OCI-LY7 (cell line): ENCODE measurements around the gene PTRH2. TPM values are rescaled to one million over a fixed set of nuclear protein-coding genes. Genes with fewer than 3 reads are reported as not detected.

Experiments used
- BruUV-seq: library from RNA; stranded (reverse); fragments of 400-500 nt; replicated peaks from 2 replicates; lab custom pipeline; 2021; lab: Mats Ljungman, UMichigan
- CTCF ChIA-PET: fragments of 300-600 bp; sonication (Branson Sonifier 250); formaldehyde crosslinking; loops from one replicate; lab custom pipeline; 2022; ENCODE audit warnings: antibody characterized with exemption; ENCODE audit not compliant: unreplicated experiment; lab: Charles Lee
- POLR2A ChIA-PET: fragments of 300-600 bp; sonication (Branson Sonifier 250); formaldehyde crosslinking; loops from one replicate; lab custom pipeline; 2022; ENCODE audit warnings: antibody characterized with exemption; lab: Charles Lee
- DNase-seq: peaks from one replicate; pipeline ENCODE4 v3.0.0-alpha.2; 2015; ENCODE audit warnings: low spot score
- H2AFZ ChIP-seq: fragments of 200-600 bp; sonication (generic), shearing (Covaris generic); 2 replicates; pipeline ENCODE4 v1.6.1; 2014; ENCODE audit warnings: mild to moderate bottlenecking, antibody characterized with exemption, low read length, moderate library complexity
- H3K27ac ChIP-seq: fragments of 200-600 bp; sonication (generic); 2 replicates; pipeline ENCODE4 v1.5.1; 2014; ENCODE audit warnings: mixed run types, low read depth, mild to moderate bottlenecking, moderate library complexity, low read length, inconsistent platforms; ENCODE audit not compliant: poor library complexity, severe bottlenecking
- H3K36me3 ChIP-seq: fragments of 200-600 bp; sonication (generic); 2 replicates; pipeline ENCODE4 v1.6.1; 2014; ENCODE audit warnings: mild to moderate bottlenecking, antibody characterized with exemption, low read length, moderate library complexity, mixed read lengths; ENCODE audit not compliant: insufficient read depth
- H3K4me1 ChIP-seq: fragments of 200-600 bp; sonication (generic); 2 replicates; pipeline ENCODE4 v1.5.1; 2014; ENCODE audit warnings: mild to moderate bottlenecking, low read length; ENCODE audit not compliant: insufficient read depth, poor library complexity, severe bottlenecking
- H3K4me2 ChIP-seq: fragments of 200-600 bp; sonication (generic); 2 replicates; pipeline ENCODE4 v1.6.1; 2014; ENCODE audit warnings: mild to moderate bottlenecking, low read length
- H3K4me3 ChIP-seq: fragments of 200-600 bp; sonication (generic); 2 replicates; pipeline ENCODE4 v1.5.1; 2014; ENCODE audit warnings: mild to moderate bottlenecking, low read depth, low read length; ENCODE audit not compliant: poor library complexity, severe bottlenecking
- H3K79me2 ChIP-seq: fragments of 200-600 bp; sonication (generic); 2 replicates; pipeline ENCODE4 v1.6.1; 2016; ENCODE audit warnings: low read depth, mild to moderate bottlenecking, low read length, moderate library complexity, mixed read lengths; ENCODE audit not compliant: insufficient read depth
- H3K9me2 ChIP-seq: fragments of 200-600 bp; sonication (generic); 2 replicates; pipeline ENCODE4 v1.6.1; 2016; ENCODE audit warnings: mild to moderate bottlenecking, low read length, mixed read lengths; ENCODE audit not compliant: insufficient read depth
- H3K9me3 ChIP-seq: fragments of 200-600 bp; sonication (generic); 2 replicates; pipeline ENCODE4 v1.6.1; 2014; ENCODE audit warnings: mild to moderate bottlenecking, mixed run types, low read length, mixed read lengths
- H4K20me1 ChIP-seq: fragments of 200-600 bp; sonication (generic); 2 replicates; pipeline ENCODE4 v1.6.1; 2014; ENCODE audit warnings: mild to moderate bottlenecking, antibody characterized with exemption, low read length, moderate library complexity, mixed read lengths; ENCODE audit not compliant: insufficient read depth
- EZH2phosphoT487 ChIP-seq: fragments of 200-600 bp; sonication (generic); IDR thresholded peaks from 2 replicates; pipeline ENCODE4 v1.6.1; 2018; ENCODE audit warnings: low read depth, borderline replicate concordance, mild to moderate bottlenecking, mixed run types, antibody characterized with exemption, low read length, moderate library complexity, mixed read lengths
- intact Hi-C: fragments of 100-400 bp; cut with micrococcal nuclease; formaldehyde crosslinking; loops from one replicate; pipeline ENCODE4 v1.10.0; 2022; ENCODE audit not compliant: unreplicated experiment
- total RNA-seq, 2 experiments: library from RNA; depleted of rRNA in 1 of 2; stranded (reverse); fragments of >200 nt in 1 of 2; shearing (Covaris generic) in 1 of 2; gene quantifications; 2 replicates each; pipeline ENCODE4 v1.2.3, GENCODE V29; 2014 to 2022
- TF ChIP-seq, protein P1 (sequence below): fragments of 200-600 bp; sonication (generic); conservative IDR thresholded peaks from 2 replicates; pipeline ENCODE4 v1.5.1; 2014; ENCODE audit warnings: mild to moderate bottlenecking, antibody characterized with exemption, low read length, moderate library complexity, mixed read lengths

The PTRH2 gene
- total RNA-seq, 2 experiments from 2014 or later = 27.0 to 34.5 TPM

DNA sequence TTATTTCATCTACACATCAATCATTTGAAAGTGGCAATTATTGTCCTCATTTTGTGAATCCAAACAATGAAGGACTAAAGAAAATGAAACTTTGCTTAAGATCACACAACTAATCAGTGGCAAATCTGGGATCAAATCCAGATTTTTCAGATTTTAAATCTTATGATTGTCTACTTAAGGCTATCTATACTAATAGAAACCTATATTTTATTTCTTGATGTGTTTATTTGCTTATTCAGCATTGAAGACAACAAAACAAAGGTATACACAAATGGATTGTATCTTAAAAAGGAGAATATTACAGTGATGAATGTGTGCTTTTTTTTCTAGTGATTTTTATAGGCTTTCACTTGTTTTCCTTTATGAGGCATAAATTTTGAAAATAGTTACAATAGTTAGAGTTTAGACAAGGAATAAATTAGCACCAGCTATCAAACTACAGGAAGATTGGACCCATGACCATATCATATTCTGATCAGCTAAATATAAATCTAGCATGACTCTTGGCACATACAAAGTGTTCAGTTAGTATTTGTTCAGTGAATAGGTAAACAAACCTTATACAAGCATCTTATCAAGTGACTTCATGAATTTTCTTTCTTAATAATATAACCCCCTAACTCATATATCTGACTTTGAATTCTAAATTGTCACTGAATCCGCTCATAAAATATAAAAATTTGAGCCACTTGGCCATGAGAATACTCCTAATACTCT lies 20.7 kb upstream of the PTRH2 start:
- Histone ChIP-seq H3K9me2 (no peaks in the 10 kb centered on the region), H3K36me3 (no peaks in the 10 kb centered on the region), H3K4me2 (no peak overlapping the region), H3K9me3 (no peaks in the 10 kb centered on the region), H3K79me2 (peaks cover 17% of the 10 kb centered on the region; the same call in 1 of the 2 replicates), H3K27ac (no peak overlapping the region), H3K4me3 (no peak overlapping the region), H3K4me1 (no peaks in the 10 kb centered on the region), H2AFZ (no peak overlapping the region), H4K20me1 (peaks cover 5% of the 10 kb centered on the region; the same call in 1 of the 2 replicates)
- DNase-seq = no peak
- ChIA-PET CTCF (no interaction called here), POLR2A (interaction anchor here (0.7 kb wide), 1 partner anchor 491 kb away, joined by 3 read pairs; no protein-coding TSS in a partner anchor)
- TF ChIP-seq, protein P1, sequence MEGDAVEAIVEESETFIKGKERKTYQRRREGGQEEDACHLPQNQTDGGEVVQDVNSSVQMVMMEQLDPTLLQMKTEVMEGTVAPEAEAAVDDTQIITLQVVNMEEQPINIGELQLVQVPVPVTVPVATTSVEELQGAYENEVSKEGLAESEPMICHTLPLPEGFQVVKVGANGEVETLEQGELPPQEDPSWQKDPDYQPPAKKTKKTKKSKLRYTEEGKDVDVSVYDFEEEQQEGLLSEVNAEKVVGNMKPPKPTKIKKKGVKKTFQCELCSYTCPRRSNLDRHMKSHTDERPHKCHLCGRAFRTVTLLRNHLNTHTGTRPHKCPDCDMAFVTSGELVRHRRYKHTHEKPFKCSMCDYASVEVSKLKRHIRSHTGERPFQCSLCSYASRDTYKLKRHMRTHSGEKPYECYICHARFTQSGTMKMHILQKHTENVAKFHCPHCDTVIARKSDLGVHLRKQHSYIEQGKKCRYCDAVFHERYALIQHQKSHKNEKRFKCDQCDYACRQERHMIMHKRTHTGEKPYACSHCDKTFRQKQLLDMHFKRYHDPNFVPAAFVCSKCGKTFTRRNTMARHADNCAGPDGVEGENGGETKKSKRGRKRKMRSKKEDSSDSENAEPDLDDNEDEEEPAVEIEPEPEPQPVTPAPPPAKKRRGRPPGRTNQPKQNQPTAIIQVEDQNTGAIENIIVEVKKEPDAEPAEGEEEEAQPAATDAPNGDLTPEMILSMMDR = no peak
- no peak for TF ChIP-seq EZH2phosphoT487
- intact Hi-C loops = no loop called here
- BruUV-seq = no TSS peak

DNA sequence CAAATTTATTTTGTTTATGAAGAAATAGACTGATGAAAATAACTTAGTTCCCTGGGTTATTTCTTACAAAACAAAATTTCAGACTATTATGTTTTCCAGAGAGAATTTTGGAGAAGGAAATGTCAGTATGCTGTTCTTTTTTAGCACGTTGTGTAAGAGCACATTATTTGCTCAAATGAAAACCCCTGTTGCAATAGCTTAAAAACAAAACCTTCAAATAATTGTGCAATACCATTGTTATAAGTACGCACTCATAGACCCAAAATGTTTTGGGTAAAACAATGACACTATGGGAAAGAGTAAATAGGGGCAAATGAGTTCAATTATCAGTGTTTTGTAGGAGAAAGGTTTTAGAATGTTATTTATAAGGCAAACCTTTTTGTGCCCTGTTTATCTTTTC lies 18.5 kb upstream of the PTRH2 start:
- H3K4me3 ChIP-seq = no peak overlapping the region
- no peaks in the 10 kb centered on the region for H3K9me2 ChIP-seq
- no peaks in the 10 kb centered on the region for H3K9me3 ChIP-seq
- H3K79me2 ChIP-seq = peaks cover 17% of the 10 kb centered on the region; the same call in 1 of the 2 replicates
- no peak overlapping the region for H2AFZ ChIP-seq
- H3K36me3 ChIP-seq = 0 out of 2 replicates have a peak, but pooled peaks cover 4% of the 10 kb centered on the region
- no peak for DNase-seq
- ChIA-PET CTCF (no interaction called here), POLR2A (interaction anchor here (0.7 kb wide), 1 partner anchor 24 kb away, joined by 5 read pairs; no protein-coding TSS in a partner anchor)
- no peak for TF ChIP-seq EZH2phosphoT487
- intact Hi-C loops = no loop called here
- BruUV-seq = no TSS peak
- H3K4me1 ChIP-seq = no peaks in the 10 kb centered on the region
- H4K20me1 ChIP-seq = peaks cover 5% of the 10 kb centered on the region; the same call in 1 of the 2 replicates
- H3K27ac ChIP-seq = no peak overlapping the region
- no peak overlapping the region for H3K4me2 ChIP-seq

DNA sequence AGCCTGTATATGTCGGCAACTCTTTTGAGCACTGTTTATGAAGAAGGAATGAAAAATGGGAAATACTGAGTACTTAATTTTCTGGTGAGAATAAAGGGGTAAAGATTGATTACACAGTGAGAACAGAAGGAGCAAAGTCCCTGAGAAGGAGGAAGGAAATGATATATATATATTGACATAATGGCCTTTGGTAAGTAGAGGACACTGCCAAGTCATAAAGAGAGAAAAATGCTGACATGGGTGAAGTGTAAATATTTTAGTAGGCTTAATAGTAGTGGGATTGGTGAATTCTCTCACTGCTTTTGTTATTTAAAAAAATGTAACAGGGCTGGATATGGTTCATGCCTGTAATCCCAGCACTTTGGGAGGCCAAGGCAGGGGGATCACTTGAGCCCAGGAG lies 16.4 kb upstream of the PTRH2 start:
- Histone ChIP-seq H2AFZ (no peak overlapping the region), H4K20me1 (peaks cover 5% of the 10 kb centered on the region; the same call in 1 of the 2 replicates), H3K36me3 (peaks cover 4% of the 10 kb centered on the region; the same call in 1 of the 2 replicates), H3K4me2 (no peak overlapping the region), H3K27ac (no peak overlapping the region), H3K9me2 (no peaks in the 10 kb centered on the region), H3K9me3 (no peaks in the 10 kb centered on the region), H3K4me3 (no peak overlapping the region), H3K79me2 (peaks cover 33% of the 10 kb centered on the region; the same call in 1 of the 2 replicates), H3K4me1 (no peaks in the 10 kb centered on the region)
- TF ChIP-seq, protein P1 = no peak
- no peak for TF ChIP-seq EZH2phosphoT487
- intact Hi-C loops = no loop called here
- no TSS peak for BruUV-seq
- ChIA-PET CTCF (no interaction called here), POLR2A (no interaction called here)
- DNase-seq = no peak
